Natural killer cell (primary cell): Measurements from ENCODE around the gene ZBTB22. TPM values are rescaled to one million over a fixed set of nuclear protein-coding genes. Genes with fewer than 3 reads are reported as not detected.

Experiments used
- ATAC-seq, 3 donors: fragments of 150-1000 bp in 2 of 3; fragments of 200-7000 bp in 1 of 3; cut with Tn5 transposase; 1 replicate in 1 of 3; 2 replicates in 2 of 3; pipeline ENCODE4 v1.10.0; 2021; ENCODE audit warnings: mild to moderate bottlenecking in 2 of 3, moderate library complexity in 2 of 3
- DNase-seq, 2 donors: peaks; one replicate each; pipeline versions ENCODE4 v3.0.0 to v3.0.0-alpha.2; 2013 to 2021; ENCODE audit warnings: mixed read lengths in 1 of 2
- H3K27ac ChIP-seq: one replicate; pipeline ENCODE4 v1.5.1; 2013; ENCODE audit warnings: mild to moderate bottlenecking, low read length
- H3K27me3 ChIP-seq: one replicate; pipeline ENCODE4 v1.6.1; 2013; ENCODE audit warnings: low read length; ENCODE audit not compliant: control insufficient read depth, insufficient read depth
- H3K36me3 ChIP-seq: one replicate; pipeline ENCODE4 v1.6.1; 2013; ENCODE audit warnings: low read length; ENCODE audit not compliant: control insufficient read depth, insufficient read depth
- H3K4me1 ChIP-seq: one replicate; pipeline ENCODE4 v1.6.1; 2013; ENCODE audit warnings: low read length; ENCODE audit not compliant: control insufficient read depth, insufficient read depth
- H3K4me3 ChIP-seq: one replicate; pipeline ENCODE4 v1.5.1; 2013; ENCODE audit warnings: low read length
- H3K9me3 ChIP-seq: one replicate; pipeline ENCODE4 v1.6.1; 2013; ENCODE audit warnings: low read length; ENCODE audit not compliant: control insufficient read depth, insufficient read depth
- H3K27ac Mint-ChIP-seq, 2 donors: one replicate each; pipeline ENCODE4 v1.8.0; 2022; ENCODE audit warnings: mild to moderate bottlenecking in 2 of 2, mixed read lengths in 2 of 2, moderate library complexity in 1 of 2
- H3K27me3 Mint-ChIP-seq, 2 donors: one replicate each; pipeline ENCODE4 v1.8.0; 2022; ENCODE audit warnings: low read depth in 2 of 2, mixed read lengths in 2 of 2
- H3K36me3 Mint-ChIP-seq: one replicate; pipeline ENCODE4 v1.8.0; 2022; ENCODE audit warnings: mixed read lengths
- H3K4me1 Mint-ChIP-seq, 2 donors: one replicate each; pipeline ENCODE4 v1.8.0; 2022; ENCODE audit warnings: mixed read lengths in 2 of 2
- H3K4me3 Mint-ChIP-seq: one replicate; pipeline ENCODE4 v1.8.0; 2022; ENCODE audit warnings: mild to moderate bottlenecking, moderate library complexity, mixed read lengths
- H3K9me3 Mint-ChIP-seq, 2 donors: one replicate each; pipeline ENCODE4 v1.8.0; 2022; ENCODE audit warnings: mixed read lengths in 2 of 2
- WGBS: methylation state at CpG from one replicate; pipeline ENCODE4 v1.1.7; 2013; ENCODE audit warnings: missing lambda C conversion rate; ENCODE audit not compliant: insufficient coverage; 5-methylcytosine and 5-hydroxymethylcytosine counted together
- intact Hi-C: fragments of 100-400 bp; cut with micrococcal nuclease; formaldehyde crosslinking; loops from one replicate; pipeline ENCODE4 v1.14.2; 2022
- total RNA-seq, 4 donors: library from RNA; stranded (reverse); fragments of 120-200 nt in 1 of 4; gene quantifications; one replicate each; pipeline versions ENCODE4 v1.2.3 to v1.2.4, GENCODE V29; 2013 to 2022
- TF ChIP-seq, protein P1 (sequence below): fragments of 200-600 bp; IDR thresholded peaks from one replicate; pipeline ENCODE4 v1.8.0; 2022; ENCODE audit warnings: antibody characterized with exemption

ZBTB22 gene
- total RNA-seq, 3 donors from 2014 or later (not counting 1 experiment from before 2014, with no cell fraction given): 20.4 to 34.0 (median 25.9) TPM

GRCh38 chr6:33314943-33315792, 2.4 kb downstream of the ZBTB22 start:
- Mint-ChIP-seq H3K4me3 (peak overlapping the region; percentile 96), H3K27ac (peak overlapping the region; percentile 98 to 99), H3K4me1 (peaks cover 52 to 86% of the 10 kb centered on the region in 2 donors), H3K27me3 (no peaks in the 10 kb centered on the region), H3K9me3 (no peaks in the 10 kb centered on the region), H3K36me3 (peaks cover 23% of the 10 kb centered on the region)
- Histone ChIP-seq H3K27me3 (no peaks in the 10 kb centered on the region), H3K4me3 (peak overlapping the region; percentile 91), H3K36me3 (peaks cover 29% of the 10 kb centered on the region), H3K9me3 (no peaks in the 10 kb centered on the region), H3K27ac (peak overlapping the region; percentile 98), H3K4me1 (peaks cover 72% of the 10 kb centered on the region)
- peak in 1 of 2 donors; percentile 43 for DNase-seq
- ATAC-seq: no peak
- TF ChIP-seq, protein P1, sequence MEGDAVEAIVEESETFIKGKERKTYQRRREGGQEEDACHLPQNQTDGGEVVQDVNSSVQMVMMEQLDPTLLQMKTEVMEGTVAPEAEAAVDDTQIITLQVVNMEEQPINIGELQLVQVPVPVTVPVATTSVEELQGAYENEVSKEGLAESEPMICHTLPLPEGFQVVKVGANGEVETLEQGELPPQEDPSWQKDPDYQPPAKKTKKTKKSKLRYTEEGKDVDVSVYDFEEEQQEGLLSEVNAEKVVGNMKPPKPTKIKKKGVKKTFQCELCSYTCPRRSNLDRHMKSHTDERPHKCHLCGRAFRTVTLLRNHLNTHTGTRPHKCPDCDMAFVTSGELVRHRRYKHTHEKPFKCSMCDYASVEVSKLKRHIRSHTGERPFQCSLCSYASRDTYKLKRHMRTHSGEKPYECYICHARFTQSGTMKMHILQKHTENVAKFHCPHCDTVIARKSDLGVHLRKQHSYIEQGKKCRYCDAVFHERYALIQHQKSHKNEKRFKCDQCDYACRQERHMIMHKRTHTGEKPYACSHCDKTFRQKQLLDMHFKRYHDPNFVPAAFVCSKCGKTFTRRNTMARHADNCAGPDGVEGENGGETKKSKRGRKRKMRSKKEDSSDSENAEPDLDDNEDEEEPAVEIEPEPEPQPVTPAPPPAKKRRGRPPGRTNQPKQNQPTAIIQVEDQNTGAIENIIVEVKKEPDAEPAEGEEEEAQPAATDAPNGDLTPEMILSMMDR: no peak
- 69% methylated on average over 45 of the region's 47 CpGs for WGBS
- intact Hi-C loops: loop anchor here (1.0 kb wide), 2 partner anchors 38 to 76 kb away; partner anchors contain the start of genes B3GALT4 and KIFC1

- peaks cover 66% of the 10 kb centered on the region for H3K4me1 ChIP-seq
- WGBS: 23% methylated on average over 3 of the region's 10 CpGs
- H3K27me3 ChIP-seq: no peaks in the 10 kb centered on the region
- TF ChIP-seq, protein P1: no peak
- DNase-seq: peak; percentile 55 to 93
- H3K4me3 Mint-ChIP-seq: peak overlapping the region; percentile 96
- peaks cover 23% of the 10 kb centered on the region for H3K36me3 ChIP-seq
- peak overlapping the region; percentile 91 for H3K4me3 ChIP-seq
- H3K9me3 Mint-ChIP-seq: no peaks in the 10 kb centered on the region
- ATAC-seq: peak; percentile 32 to 52 (median 40)
- no peaks in the 10 kb centered on the region for H3K9me3 ChIP-seq
- peak overlapping the region; percentile 98 for H3K27ac ChIP-seq
- H3K27ac Mint-ChIP-seq: peak overlapping the region; percentile 98 to 99
- H3K36me3 Mint-ChIP-seq: peaks cover 16% of the 10 kb centered on the region
- peaks cover 46 to 80% of the 10 kb centered on the region in 2 donors for H3K4me1 Mint-ChIP-seq
- H3K27me3 Mint-ChIP-seq: no peaks in the 10 kb centered on the region
- intact Hi-C loops: loop anchor here (1.0 kb wide), 2 partner anchors 37 to 77 kb away; partner anchors contain the start of genes B3GALT4 and KIFC1
Measured at GRCh38 chr6:33314515-33314942, 3.0 kb downstream of the ZBTB22 start.

DNA sequence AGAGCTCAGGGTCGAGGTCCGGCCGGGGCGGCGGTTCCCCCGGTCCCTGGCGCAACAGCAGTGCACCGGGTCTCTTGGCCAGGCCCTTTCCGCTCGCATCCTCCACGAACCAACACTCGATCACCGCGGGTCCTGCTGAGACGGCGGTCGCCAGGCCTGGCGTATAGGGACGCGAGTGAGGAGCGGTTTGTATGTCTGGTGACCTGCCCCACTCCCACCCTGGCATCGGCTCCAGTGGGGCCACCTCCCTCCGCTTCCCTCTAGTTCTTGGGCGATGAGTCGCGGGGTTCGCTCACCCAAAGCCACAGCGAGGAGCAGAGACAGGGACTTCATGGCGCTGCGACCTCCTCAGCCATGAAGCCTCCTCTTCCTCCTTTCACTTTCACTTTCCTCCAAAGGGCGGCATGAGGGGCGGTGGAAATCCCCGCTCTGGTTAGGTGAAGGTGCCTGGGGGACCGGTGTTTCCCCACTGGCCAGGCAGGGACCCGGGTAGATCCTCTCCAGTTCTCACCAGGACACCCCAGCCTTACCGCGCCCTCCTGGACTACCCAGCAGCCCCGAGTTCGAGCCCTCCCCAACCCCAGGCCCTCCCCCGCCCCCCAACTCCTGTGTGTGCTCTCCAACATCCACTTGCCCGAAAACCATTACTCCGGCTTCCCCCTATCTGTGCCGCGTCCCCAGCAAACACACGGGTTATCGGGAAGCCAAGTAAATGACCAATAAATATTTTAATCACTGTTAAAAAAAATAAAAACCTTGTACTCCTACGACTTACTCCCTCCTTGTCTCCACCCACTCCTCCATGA, 3.6 kb downstream of the ZBTB22 start, which contains the start of gene TAPBP:
TAPBP (minus strand) TSS at position 370 of the 806 bp plus-strand sequence; CDS start at position 333, 37 bp downstream.
- TF ChIP-seq, protein P1: no peak

More for the DNA sequence above, 3.6 kb downstream of the ZBTB22 start, which contains the start of gene TAPBP:
- Mint-ChIP-seq H3K4me3 (peak within 1 kb of the TSS; percentile 96), H3K9me3 (no peaks in the 10 kb centered on the region), H3K36me3 (peaks cover 10% of the 10 kb centered on the region), H3K27me3 (no peaks in the 10 kb centered on the region), H3K27ac (peak within 1 kb of the TSS; percentile 98 to 99), H3K4me1 (peaks cover 40 to 74% of the 10 kb centered on the region in 2 donors)
- no peaks in the 10 kb centered on the region for H3K27me3 ChIP-seq
- peak within 1 kb of the TSS; percentile 91 for H3K4me3 ChIP-seq
- intact Hi-C loops: loop anchor here (1.0 to 2.0 kb wide), 4 partner anchors 15 to 105 kb away; partner anchors contain the start of genes B3GALT4, CUTA, KIFC1 and RGL2
- H3K9me3 ChIP-seq: no peaks in the 10 kb centered on the region
- peak within 1 kb of the TSS; percentile 98 for H3K27ac ChIP-seq
- ATAC-seq (peak; percentile 56 to 73 (median 68)), DNase-seq (peak; percentile 84 to 96)
- peaks cover 17% of the 10 kb centered on the region for H3K36me3 ChIP-seq
- peaks cover 59% of the 10 kb centered on the region for H3K4me1 ChIP-seq
- under 1% methylated on average over 43 of the region's 47 CpGs for WGBS
